Measurements from ENCODE around the gene HRH2.
A peak's percentile ranks its signal among the peaks of the same experiment; 100 is the strongest.

Gene HRH2

GRCh38 chr5:175686826-175687225, 29.0 kb downstream of the HRH2 start:
- H3K4me1 ChIP-seq (ENCODE audit: control insufficient read depth, low read length), result peaks cover 27% of the 10 kb centered on the region
- no peak overlapping the region for H3K4me2 ChIP-seq (ENCODE audit: low read length)
- H3K36me3 ChIP-seq (ENCODE audit: control insufficient read depth, low read length), result no peaks in the 10 kb centered on the region

GRCh38 chr5:175687231-175687701, 29.4 kb downstream of the HRH2 start:
- Histone ChIP-seq H3K9me3 (ENCODE audit: control insufficient read depth, insufficient read depth, low read length) (no peaks in the 10 kb centered on the region), H3K79me2 (ENCODE audit: control insufficient read depth, low read length) (peaks cover 10% of the 10 kb centered on the region), H3K36me3 (ENCODE audit: control insufficient read depth, low read length) (no peaks in the 10 kb centered on the region), H3K27ac (ENCODE audit: low read depth, low read length) (no peak overlapping the region), H3K27me3 (ENCODE audit: control insufficient read depth, low read length) (no peaks in the 10 kb centered on the region), H3K4me2 (ENCODE audit: low read length) (no peak overlapping the region), H3K4me3 (ENCODE audit: low read length) (no peak overlapping the region), H3F3A (ENCODE audit: control insufficient read depth, insufficient read depth) (no peaks in the 10 kb centered on the region), H4K20me1 (ENCODE audit: control insufficient read depth, insufficient read depth, low read depth, low read length) (no peaks in the 10 kb centered on the region), H3K4me1 (ENCODE audit: control insufficient read depth, low read length) (peaks cover 32% of the 10 kb centered on the region), H3K9me2 (replicated peaks; ENCODE audit: control insufficient read depth, low read length) (no peaks in the 10 kb centered on the region)
- no peak for TF ChIP-seq EZH2phosphoT487 (IDR thresholded peaks at IDR 0.05; ENCODE audit: borderline replicate concordance, low read length)
- TF ChIP-seq, protein P1, sequence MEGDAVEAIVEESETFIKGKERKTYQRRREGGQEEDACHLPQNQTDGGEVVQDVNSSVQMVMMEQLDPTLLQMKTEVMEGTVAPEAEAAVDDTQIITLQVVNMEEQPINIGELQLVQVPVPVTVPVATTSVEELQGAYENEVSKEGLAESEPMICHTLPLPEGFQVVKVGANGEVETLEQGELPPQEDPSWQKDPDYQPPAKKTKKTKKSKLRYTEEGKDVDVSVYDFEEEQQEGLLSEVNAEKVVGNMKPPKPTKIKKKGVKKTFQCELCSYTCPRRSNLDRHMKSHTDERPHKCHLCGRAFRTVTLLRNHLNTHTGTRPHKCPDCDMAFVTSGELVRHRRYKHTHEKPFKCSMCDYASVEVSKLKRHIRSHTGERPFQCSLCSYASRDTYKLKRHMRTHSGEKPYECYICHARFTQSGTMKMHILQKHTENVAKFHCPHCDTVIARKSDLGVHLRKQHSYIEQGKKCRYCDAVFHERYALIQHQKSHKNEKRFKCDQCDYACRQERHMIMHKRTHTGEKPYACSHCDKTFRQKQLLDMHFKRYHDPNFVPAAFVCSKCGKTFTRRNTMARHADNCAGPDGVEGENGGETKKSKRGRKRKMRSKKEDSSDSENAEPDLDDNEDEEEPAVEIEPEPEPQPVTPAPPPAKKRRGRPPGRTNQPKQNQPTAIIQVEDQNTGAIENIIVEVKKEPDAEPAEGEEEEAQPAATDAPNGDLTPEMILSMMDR (IDR thresholded peaks at IDR 0.05; ENCODE audit: low read depth, low read length, poor library complexity, severe bottlenecking), result no peak

More at GRCh38 chr5:175686826-175687225, 29.0 kb downstream of the HRH2 start:
- H3F3A ChIP-seq (ENCODE audit: control insufficient read depth, insufficient read depth), result no peaks in the 10 kb centered on the region
- no peak overlapping the region for H3K27ac ChIP-seq (ENCODE audit: low read depth, low read length)
- H3K9me2 ChIP-seq (replicated peaks; ENCODE audit: control insufficient read depth, low read length), result no peaks in the 10 kb centered on the region
- H3K27me3 ChIP-seq (ENCODE audit: control insufficient read depth, low read length), result no peaks in the 10 kb centered on the region
- no peak overlapping the region for H3K4me3 ChIP-seq (ENCODE audit: low read length)
- no peak for TF ChIP-seq EZH2phosphoT487 (IDR thresholded peaks at IDR 0.05; ENCODE audit: borderline replicate concordance, low read length)
- TF ChIP-seq, protein P1 (IDR thresholded peaks at IDR 0.05; ENCODE audit: low read depth, low read length, poor library complexity, severe bottlenecking), result no peak
- H3K79me2 ChIP-seq (ENCODE audit: control insufficient read depth, low read length), result peaks cover 6% of the 10 kb centered on the region
- H4K20me1 ChIP-seq (ENCODE audit: control insufficient read depth, insufficient read depth, low read depth, low read length), result no peaks in the 10 kb centered on the region
- H3K9me3 ChIP-seq (ENCODE audit: control insufficient read depth, insufficient read depth, low read length), result no peaks in the 10 kb centered on the region

GRCh38 chr5:175688352-175689146, 30.7 kb downstream of the HRH2 start:
- peaks cover 23% of the 10 kb centered on the region for H3K79me2 ChIP-seq (ENCODE audit: control insufficient read depth, low read length)
- H3K9me2 ChIP-seq (replicated peaks; ENCODE audit: control insufficient read depth, low read length), result no peaks in the 10 kb centered on the region
- H3K9me3 ChIP-seq (ENCODE audit: control insufficient read depth, insufficient read depth, low read length), result no peaks in the 10 kb centered on the region
- no peaks in the 10 kb centered on the region for H4K20me1 ChIP-seq (ENCODE audit: control insufficient read depth, insufficient read depth, low read depth, low read length)
- H3K27me3 ChIP-seq (ENCODE audit: control insufficient read depth, low read length), result no peaks in the 10 kb centered on the region
- no peaks in the 10 kb centered on the region; the same call in 1 of the 2 replicates for H3F3A ChIP-seq (ENCODE audit: control insufficient read depth, insufficient read depth)
- peak overlapping the region; percentile 80; the same call in 1 of the 2 replicates for H3K4me2 ChIP-seq (ENCODE audit: low read length)
- TF ChIP-seq EZH2phosphoT487 (IDR thresholded peaks at IDR 0.05; ENCODE audit: borderline replicate concordance, low read length), result no peak
- TF ChIP-seq, protein P1 (IDR thresholded peaks at IDR 0.05; ENCODE audit: low read depth, low read length, poor library complexity, severe bottlenecking), result no peak
- H3K4me1 ChIP-seq (ENCODE audit: control insufficient read depth, low read length), result peaks cover 44% of the 10 kb centered on the region
- H3K36me3 ChIP-seq (ENCODE audit: control insufficient read depth, low read length), result no peaks in the 10 kb centered on the region
- no peak overlapping the region for H3K27ac ChIP-seq (ENCODE audit: low read depth, low read length)
- H3K4me3 ChIP-seq (ENCODE audit: low read length), result no peak overlapping the region
